NCI-H1436 treated with DMSO at 0.1 percent for 48 hours (cell line): Measurements from ENCODE around the gene GRM7.

Experiments used
- DNase-seq: peaks from one replicate; lab custom pipeline; 2025; lab: John Stamatoyannopoulos, UW

The GRM7 gene

DNA sequence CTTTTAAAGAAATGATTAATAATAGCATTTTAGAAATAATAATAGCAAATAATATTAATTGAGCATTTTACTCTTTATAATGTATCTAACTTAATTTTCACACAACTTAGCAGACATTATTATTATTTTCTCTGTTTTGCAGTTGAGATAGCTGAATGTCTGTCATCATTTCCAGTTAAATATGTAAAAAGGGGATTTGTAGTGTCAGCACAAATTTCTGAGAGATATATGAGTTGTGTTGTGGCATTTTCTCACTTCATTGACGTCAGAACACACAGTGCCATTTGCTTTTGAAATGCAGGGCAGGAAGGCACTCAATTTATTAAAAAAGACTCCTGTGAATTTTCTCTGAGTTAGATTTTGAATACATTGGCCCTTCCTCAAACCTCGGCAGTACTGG, 111.0 kb downstream of the GRM7 start:
- no peak for DNase-seq

GRCh38 chr3:6985848-6986247, 124.9 kb downstream of the GRM7 start:
- no peak for DNase-seq

GRCh38 chr3:6989608-6990291, 128.8 kb downstream of the GRM7 start:
- no peak for DNase-seq

- no peak for DNase-seq
These were observed 133.3 kb downstream of the GRM7 start for GRCh38 chr3:6994081-6994668.

DNA sequence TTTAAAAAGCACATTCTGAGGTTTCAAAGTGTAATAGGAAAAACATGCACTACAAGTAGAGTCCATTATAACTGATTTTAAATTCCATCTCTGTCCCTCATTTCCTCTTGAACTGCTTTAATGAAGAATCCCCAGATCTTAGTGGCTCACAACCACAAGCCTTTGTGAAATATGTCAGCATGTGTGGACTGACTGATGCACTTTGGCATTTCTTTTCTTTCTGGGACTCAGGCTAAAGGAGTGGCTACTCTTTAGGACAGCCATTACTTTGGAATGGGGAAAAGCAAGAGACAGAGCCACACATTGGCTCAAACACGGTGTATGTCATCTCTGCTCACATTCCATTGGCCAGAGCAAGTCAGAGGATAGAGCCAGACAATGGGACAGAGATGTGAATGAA, 139.6 kb downstream of the GRM7 start:
- DNase-seq = no peak

DNA sequence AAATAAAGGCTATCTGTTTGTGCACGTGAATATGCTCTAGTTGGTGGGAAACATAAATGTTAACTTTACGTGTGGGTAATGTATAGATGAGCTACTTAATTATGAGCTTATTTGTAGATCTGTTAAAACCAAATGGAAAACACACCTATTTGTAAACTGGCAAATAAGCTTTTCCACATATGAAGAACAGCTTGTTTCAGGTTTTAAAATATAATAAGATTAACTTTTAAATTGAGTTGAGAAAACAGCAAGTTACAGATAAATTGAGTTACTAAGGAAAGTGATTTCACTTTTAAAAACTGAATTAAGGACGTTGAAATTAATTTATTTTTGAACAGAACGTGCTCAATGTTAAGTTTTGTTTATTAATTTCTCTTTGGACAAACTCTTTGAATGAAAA, 140.5 kb downstream of the GRM7 start:
- DNase-seq = no peak

DNA sequence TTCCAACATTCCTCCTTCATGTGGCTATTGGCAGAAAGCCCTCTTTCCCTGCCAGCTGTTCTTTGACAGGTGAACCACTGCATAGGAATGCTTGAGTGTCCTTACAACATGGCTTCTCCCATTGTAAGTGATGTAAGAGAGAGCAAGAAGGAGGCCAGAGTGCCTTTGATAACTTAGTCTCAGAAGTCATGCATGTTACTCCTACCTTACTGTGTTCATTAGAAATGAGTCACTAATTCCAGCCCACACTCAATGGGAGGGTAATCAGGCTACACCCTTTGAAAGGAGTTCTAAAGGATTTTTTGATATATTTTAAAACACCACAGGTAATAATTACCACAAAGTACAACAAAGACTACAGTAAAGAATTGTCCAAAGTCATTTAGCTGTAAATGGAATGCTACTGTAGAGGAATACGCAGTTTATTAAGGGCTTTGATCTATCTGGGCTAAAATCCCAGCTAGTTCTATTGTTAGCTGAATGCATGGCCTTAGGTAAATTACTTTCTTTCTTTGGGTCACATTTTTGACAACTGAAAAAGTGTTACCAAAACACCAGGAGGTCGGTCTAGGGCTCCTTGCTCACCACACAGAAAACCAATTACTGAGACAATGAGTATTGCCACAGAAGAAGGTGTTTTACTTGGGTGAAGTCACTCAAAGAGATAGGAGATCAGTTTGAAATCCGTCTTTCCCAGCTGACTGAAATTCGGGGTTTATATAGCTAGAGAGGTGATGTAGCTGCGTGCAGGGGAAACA, 154.9 kb downstream of the GRM7 start:
- DNase-seq = no peak

GRCh38 chr3:7025581-7026300, 164.8 kb downstream of the GRM7 start:
- no peak for DNase-seq

DNA sequence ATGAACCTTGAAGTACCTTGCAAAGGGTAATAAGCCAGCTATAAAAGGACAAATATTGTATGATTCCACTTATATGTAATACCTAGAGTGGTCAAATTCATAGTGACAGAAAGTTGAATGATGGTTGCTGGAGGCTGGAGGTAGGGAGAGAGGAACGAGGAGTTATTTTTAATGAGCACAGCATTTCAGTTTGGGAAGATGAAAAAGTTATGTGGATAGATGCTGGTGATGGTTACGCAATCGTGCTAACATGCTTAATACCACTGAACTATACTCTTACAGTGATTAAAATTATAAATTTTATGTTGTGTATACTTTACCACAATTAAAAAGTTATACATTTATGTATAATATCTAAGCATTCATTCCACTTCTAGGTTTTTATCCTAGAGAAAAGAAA, 168.6 kb downstream of the GRM7 start:
- no peak for DNase-seq

DNA sequence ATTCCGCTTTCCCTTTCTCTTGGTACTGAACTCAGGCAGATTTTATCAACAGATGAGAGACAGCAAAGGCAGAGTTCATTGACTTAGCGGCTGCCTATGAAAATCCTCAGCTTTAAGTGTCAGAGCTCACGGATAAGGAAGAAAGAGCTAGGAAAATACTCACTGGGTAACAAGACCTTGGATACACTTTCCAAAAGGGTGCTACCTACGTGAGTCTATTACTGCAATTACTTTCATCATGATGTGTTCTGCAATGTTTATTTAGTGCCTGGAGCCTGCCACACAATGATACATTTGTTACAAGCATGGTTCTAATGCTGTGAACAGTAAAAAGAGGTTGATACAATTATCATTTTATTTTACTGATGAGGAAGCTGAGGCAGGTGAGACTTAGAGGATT, 177.5 kb downstream of the GRM7 start:
- peak; percentile 1 for DNase-seq

- no peak for DNase-seq
These were observed 201.8 kb downstream of the GRM7 start for GRCh38 chr3:7062714-7063113.

DNA sequence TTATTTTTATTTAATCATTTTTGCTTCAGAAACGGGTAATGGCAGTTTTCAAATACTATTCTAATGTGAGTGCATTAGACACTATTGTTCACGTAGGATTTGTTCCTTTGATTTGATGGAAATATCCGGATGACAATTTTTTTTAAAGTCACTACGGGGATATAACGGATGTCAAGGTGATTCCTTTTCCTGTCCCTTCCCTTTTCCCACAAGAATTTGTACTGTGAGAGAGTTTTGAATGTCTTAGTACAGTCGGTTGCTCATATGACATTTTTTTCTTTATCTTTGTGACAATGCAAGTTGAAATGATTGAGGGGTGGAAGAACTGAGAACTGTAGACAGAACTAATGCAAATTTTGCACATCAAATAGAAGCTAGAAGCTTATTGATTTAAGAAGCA, 209.5 kb downstream of the GRM7 start:
- no peak for DNase-seq

- DNase-seq = no peak
These were observed 213.3 kb downstream of the GRM7 start for GRCh38 chr3:7074217-7074616.

DNA sequence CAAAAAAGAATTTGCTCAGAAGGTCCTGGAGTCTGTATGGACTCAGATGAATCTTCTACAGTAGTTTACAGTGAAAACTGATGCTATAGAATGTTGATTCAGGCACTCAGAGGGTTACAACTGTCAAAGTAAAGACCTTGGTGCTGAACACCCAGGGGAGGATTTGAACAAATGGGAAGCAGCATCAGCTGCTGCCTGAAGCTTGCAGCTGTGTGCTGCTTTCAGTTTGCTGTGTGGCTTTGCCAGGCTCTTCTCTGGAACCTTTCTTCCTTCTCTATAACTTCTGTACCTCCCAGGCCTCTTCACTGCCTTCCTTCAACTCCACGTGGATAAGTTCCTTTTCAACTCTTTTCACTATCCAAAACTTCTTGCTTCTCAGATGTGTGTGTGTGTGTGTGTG, 214.2 kb downstream of the GRM7 start:
- DNase-seq = no peak

- no peak for DNase-seq
These were observed 215.0 kb downstream of the GRM7 start for GRCh38 chr3:7075901-7076300.

DNA sequence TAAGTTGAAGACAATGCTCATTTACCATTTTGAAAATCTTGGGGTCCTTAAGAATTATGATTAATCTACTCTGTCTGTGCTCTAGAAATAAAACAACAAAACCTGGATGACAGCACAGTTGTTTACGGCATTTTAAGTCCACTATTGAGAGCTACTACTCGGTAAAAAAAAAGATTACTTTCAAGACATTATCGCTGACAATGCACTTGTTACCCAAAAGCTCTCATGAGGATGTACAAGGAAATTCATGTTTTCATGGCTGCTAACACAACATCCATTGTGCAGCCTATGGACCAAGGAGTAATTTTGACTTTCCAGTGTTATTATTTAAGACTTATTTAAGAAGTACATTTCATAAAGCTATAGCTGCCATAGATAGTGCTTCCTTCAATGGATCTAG, 221.3 kb downstream of the GRM7 start:
- no peak for DNase-seq

DNA sequence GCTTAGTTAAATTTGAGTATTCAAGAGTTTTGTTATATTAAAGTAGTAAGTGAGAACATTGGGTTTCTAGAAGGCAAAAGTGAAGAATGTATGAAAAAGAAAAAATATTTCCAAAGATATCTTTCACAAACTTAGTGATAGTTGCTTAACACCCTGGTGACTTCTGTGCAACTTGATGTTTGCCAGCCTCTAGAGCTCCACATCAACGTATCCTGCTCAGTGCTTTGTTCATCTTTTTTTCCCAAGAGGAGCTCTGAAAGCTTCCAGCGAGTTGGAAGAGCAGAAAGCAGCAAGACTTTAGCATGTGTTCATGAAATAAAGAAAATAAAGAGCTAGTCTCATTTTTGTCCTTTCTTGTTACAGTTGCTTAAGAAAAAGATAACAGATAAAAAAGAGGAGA, 225.5 kb downstream of the GRM7 start:
- DNase-seq = no peak

- no peak for DNase-seq
These were observed 234.2 kb downstream of the GRM7 start for GRCh38 chr3:7095116-7095515.

GRCh38 chr3:7100136-7100535, 239.2 kb downstream of the GRM7 start:
- no peak for DNase-seq

- DNase-seq = no peak
These were observed 245.7 kb downstream of the GRM7 start for GRCh38 chr3:7106635-7107034.

- DNase-seq = no peak
These were observed 251.7 kb downstream of the GRM7 start for GRCh38 chr3:7112523-7113056.

GRCh38 chr3:7144697-7145308, 283.9 kb downstream of the GRM7 start:
- no peak for DNase-seq
